A673 (cell line): Measurements from ENCODE around the gene CRACR2A. TPM values are rescaled to one million over a fixed set of nuclear protein-coding genes. Genes with fewer than 3 reads are reported as not detected.

ENCODE experiments used
- BruUV-seq: library from RNA; stranded (reverse); fragments of 400-500 nt; replicated peaks from 2 replicates; lab custom pipeline; 2021; lab: Mats Ljungman, UMichigan
- CTCF ChIA-PET: fragments of 300-600 bp; sonication (Branson Sonifier 250); formaldehyde crosslinking; loops from one replicate; lab custom pipeline; 2022; ENCODE audit warnings: antibody characterized with exemption; lab: Charles Lee
- POLR2A ChIA-PET: fragments of 300-600 bp; sonication (Branson Sonifier 250); formaldehyde crosslinking; loops from one replicate; lab custom pipeline; 2022; ENCODE audit warnings: antibody characterized with exemption; ENCODE audit not compliant: low non-redundant PET; lab: Charles Lee
- DNase-seq: peaks from one replicate; pipeline ENCODE4 v3.0.0-alpha.2; 2015; ENCODE audit warnings: low spot score
- H3K27ac ChIP-seq: fragments of 200-600 bp; sonication (generic); 2 replicates; pipeline ENCODE4 v1.5.1; 2016; ENCODE audit warnings: mixed run types, low read depth, mild to moderate bottlenecking, mixed read lengths, antibody characterized with exemption, low read length; ENCODE audit not compliant: poor library complexity, severe bottlenecking
- H3K27me3 ChIP-seq: fragments of 200-600 bp; sonication (generic); replicated peaks from 2 replicates; pipeline ENCODE4 v1.6.1; 2017; ENCODE audit warnings: mixed run types, low read depth, mild to moderate bottlenecking, mixed read lengths, antibody characterized with exemption, low read length; ENCODE audit not compliant: insufficient read depth, poor library complexity
- H3K36me3 ChIP-seq: fragments of 200-600 bp; sonication (generic); 2 replicates; pipeline ENCODE4 v1.6.1; 2016; ENCODE audit warnings: mixed run types, mild to moderate bottlenecking, mixed read lengths, antibody characterized with exemption, low read length; ENCODE audit not compliant: insufficient read depth, poor library complexity, severe bottlenecking
- H3K4me1 ChIP-seq: fragments of 200-600 bp; sonication (generic); 2 replicates; pipeline ENCODE4 v1.6.1; 2017; ENCODE audit warnings: mixed run types, mild to moderate bottlenecking, mixed read lengths, antibody characterized with exemption, low read length; ENCODE audit not compliant: insufficient read depth, poor library complexity, severe bottlenecking
- H3K4me3 ChIP-seq: fragments of 200-600 bp; sonication (generic); 2 replicates; pipeline ENCODE4 v1.5.1; 2016; ENCODE audit warnings: low read depth, mixed run types, mild to moderate bottlenecking, mixed read lengths, low read length; ENCODE audit not compliant: poor library complexity, severe bottlenecking
- H3K9me3 ChIP-seq: fragments of 200-600 bp; sonication (generic); 2 replicates; pipeline ENCODE4 v1.6.1; 2016; ENCODE audit warnings: mixed run types, low read depth, mild to moderate bottlenecking, mixed read lengths, antibody characterized with exemption, low read length; ENCODE audit not compliant: poor library complexity, severe bottlenecking
- EZH2 ChIP-seq: fragments of 200-600 bp; sonication (generic); IDR thresholded peaks from 2 replicates; pipeline ENCODE4 v1.6.1; 2017; ENCODE audit warnings: borderline replicate concordance, low read depth, mild to moderate bottlenecking, mixed read lengths, antibody characterized with exemption, low read length; ENCODE audit not compliant: poor library complexity, severe bottlenecking
- intact Hi-C: fragments of 100-400 bp; cut with micrococcal nuclease; formaldehyde crosslinking; loops from one replicate; pipeline ENCODE4 v1.10.0; 2022; ENCODE audit not compliant: unreplicated experiment
- total RNA-seq: library from RNA; stranded (reverse); gene quantifications from 2 replicates; pipeline ENCODE4 v1.2.3, GENCODE V29; 2021
- TF ChIP-seq, protein P1 (sequence below): fragments of 300-800, 200-600 bp; sonication (generic); conservative IDR thresholded peaks from 2 replicates; pipeline ENCODE4 v1.5.1; 2017; ENCODE audit warnings: low read depth, mild to moderate bottlenecking, antibody characterized with exemption, low read length, moderate library complexity, mixed read lengths

Gene CRACR2A
- total RNA-seq, 1 experiment from 2014 or later: 0.13 TPM

DNA sequence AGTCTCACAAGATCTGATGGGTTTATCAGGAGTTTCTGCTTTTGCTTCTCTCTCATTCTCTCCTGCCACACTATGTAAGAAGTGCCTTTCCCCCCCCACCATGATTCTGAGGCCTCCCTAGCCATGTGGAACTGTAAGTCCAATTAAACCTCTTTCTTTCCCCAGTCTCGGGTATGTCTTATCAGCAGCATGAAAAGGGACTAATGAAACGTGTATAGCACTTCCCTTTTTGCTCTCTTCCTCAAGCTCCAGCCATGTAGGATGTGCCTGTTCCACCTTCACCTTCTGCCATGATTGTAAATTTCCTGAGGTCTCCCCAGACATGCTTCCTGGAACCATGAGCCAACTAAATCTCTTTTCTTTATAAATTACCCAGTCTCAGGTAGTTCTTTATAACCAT lies 7.0 kb upstream of the CRACR2A start:
- no peak for DNase-seq
- intact Hi-C loops: no loop called here
- H3K9me3 ChIP-seq: no peaks in the 10 kb centered on the region
- ChIA-PET POLR2A (no interaction called here), CTCF (no interaction called here)
- no peak overlapping the region for H3K27ac ChIP-seq
- TF ChIP-seq, protein P1, sequence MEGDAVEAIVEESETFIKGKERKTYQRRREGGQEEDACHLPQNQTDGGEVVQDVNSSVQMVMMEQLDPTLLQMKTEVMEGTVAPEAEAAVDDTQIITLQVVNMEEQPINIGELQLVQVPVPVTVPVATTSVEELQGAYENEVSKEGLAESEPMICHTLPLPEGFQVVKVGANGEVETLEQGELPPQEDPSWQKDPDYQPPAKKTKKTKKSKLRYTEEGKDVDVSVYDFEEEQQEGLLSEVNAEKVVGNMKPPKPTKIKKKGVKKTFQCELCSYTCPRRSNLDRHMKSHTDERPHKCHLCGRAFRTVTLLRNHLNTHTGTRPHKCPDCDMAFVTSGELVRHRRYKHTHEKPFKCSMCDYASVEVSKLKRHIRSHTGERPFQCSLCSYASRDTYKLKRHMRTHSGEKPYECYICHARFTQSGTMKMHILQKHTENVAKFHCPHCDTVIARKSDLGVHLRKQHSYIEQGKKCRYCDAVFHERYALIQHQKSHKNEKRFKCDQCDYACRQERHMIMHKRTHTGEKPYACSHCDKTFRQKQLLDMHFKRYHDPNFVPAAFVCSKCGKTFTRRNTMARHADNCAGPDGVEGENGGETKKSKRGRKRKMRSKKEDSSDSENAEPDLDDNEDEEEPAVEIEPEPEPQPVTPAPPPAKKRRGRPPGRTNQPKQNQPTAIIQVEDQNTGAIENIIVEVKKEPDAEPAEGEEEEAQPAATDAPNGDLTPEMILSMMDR: no peak
- no peak for TF ChIP-seq EZH2
- H3K4me3 ChIP-seq: no peak overlapping the region
- H3K4me1 ChIP-seq: no peaks in the 10 kb centered on the region
- BruUV-seq: no TSS peak
- no peaks in the 10 kb centered on the region for H3K36me3 ChIP-seq
- peaks cover 35% of the 10 kb centered on the region for H3K27me3 ChIP-seq

GRCh38 chr12:3757261-3757660 lies 4.4 kb upstream of the CRACR2A start:
- intact Hi-C loops: no loop called here
- DNase-seq: no peak
- Histone ChIP-seq H3K4me3 (no peak overlapping the region), H3K4me1 (no peaks in the 10 kb centered on the region), H3K27ac (no peak overlapping the region), H3K27me3 (peaks cover 41% of the 10 kb centered on the region), H3K36me3 (no peaks in the 10 kb centered on the region), H3K9me3 (no peaks in the 10 kb centered on the region)
- TF ChIP-seq EZH2: no peak
- TF ChIP-seq, protein P1: no peak
- BruUV-seq: no TSS peak
- ChIA-PET POLR2A (no interaction called here), CTCF (no interaction called here)

- no peaks in the 10 kb centered on the region for H3K9me3 ChIP-seq
- H3K36me3 ChIP-seq: no peaks in the 10 kb centered on the region
- CTCF ChIA-PET: no interaction called here
- DNase-seq: no peak
- TF ChIP-seq, protein P1: no peak
- TF ChIP-seq EZH2: no peak
- H3K27ac ChIP-seq: no peak overlapping the region
- POLR2A ChIA-PET: no interaction called here
- intact Hi-C loops: no loop called here
- no peak overlapping the region for H3K4me3 ChIP-seq
- peaks cover 47% of the 10 kb centered on the region for H3K27me3 ChIP-seq
- no peaks in the 10 kb centered on the region for H3K4me1 ChIP-seq
- no TSS peak for BruUV-seq
Observed at GRCh38 chr12:3755898-3756297, 3.0 kb upstream of the CRACR2A start.
